Brain microvascular endothelial cell (primary cell): ENCODE measurements around the gene RABL3.
"Not testable (repeated sequence)": the region's sequence is repeated elsewhere in the genome, so short reads cannot be mapped to it uniquely, and the experiment has no call there.

ENCODE experiments used
- DNase-seq: peaks from one replicate; pipeline ENCODE4 v3.0.0-alpha.2; 2020
- H3K27ac ChIP-seq: fragments of 250-450 bp; sonication (Bioruptor Pico); 2 replicates; pipeline ENCODE4 v1.5.1; 2020; ENCODE audit warnings: mild to moderate bottlenecking, moderate library complexity
- H3K27me3 ChIP-seq: fragments of 250-450 bp; sonication (Bioruptor Pico); replicated peaks from 2 replicates; pipeline ENCODE4 v1.5.1; 2020; ENCODE audit warnings: mild to moderate bottlenecking
- H3K36me3 ChIP-seq: fragments of 250-450 bp; sonication (Bioruptor Pico); replicated peaks from 2 replicates; pipeline ENCODE4 v1.5.1; 2020; ENCODE audit warnings: mild to moderate bottlenecking
- H3K4me3 ChIP-seq: 2 replicates; pipeline ENCODE4 v1.5.1; 2011; ENCODE audit warnings: low read depth, mild to moderate bottlenecking, control low read depth, low read length, moderate library complexity
- CTCF ChIP-seq: IDR thresholded peaks from 2 replicates; pipeline ENCODE4 v1.5.1; 2011; ENCODE audit warnings: low read depth, mild to moderate bottlenecking, moderate library complexity, low read length, control low read depth, inconsistent platforms; ENCODE audit errors: missing control alignments
- in situ Hi-C: cut with HindIII; loops from 2 replicates; pipeline ENCODE4 v1.10.0; 2017; ENCODE audit warnings: low sequenced_read_pairs, low pct_ligation_motif_present

RABL3 gene

GRCh38 chr3:120646771-120647432 lies 95.4 kb downstream of the RABL3 start:
- in situ Hi-C loops = no loop called here
- no peak overlapping the region for H3K27ac ChIP-seq
- DNase-seq = no peak
- H3K36me3 ChIP-seq = no peaks in the 10 kb centered on the region
- no peak overlapping the region for H3K4me3 ChIP-seq
- no peak for TF ChIP-seq CTCF
- H3K27me3 ChIP-seq = no peaks in the 10 kb centered on the region

DNA sequence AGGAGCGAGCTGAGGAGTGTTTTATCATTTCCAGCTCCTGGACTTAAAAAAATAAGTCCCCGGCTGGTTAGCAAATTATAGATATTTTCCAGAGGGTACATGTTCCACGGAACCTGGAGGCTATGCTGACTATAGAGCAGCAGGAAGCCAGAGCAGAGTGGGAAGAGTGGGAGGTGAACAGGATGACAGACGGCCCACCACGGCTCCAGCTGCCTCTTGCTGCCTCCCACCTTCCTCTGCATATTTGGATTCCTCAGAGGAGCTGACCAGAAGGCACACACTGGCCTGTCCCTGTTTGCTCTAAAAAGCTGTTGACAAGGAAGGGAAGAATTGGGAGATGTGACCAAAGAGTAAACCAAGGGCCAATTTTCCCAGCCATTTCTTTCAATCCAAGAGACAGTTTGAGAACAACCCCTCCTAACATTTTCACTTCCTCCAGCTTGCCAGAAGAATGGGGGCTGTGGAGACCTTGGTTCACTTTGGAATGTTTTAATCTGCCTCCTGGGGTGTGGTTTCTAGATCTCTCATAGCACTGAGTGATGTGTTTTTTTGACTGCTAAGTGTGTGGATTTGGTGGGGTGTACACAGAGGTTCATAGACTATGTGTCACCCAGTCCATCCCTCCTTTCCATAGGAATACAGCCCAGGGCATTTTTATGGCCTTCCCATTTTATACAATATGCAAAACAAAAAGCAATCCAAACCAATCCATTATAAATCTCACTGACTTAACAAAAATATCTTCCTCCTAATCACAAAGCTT lies 97.1 kb downstream of the RABL3 start:
- H3K27me3 ChIP-seq = no peaks in the 10 kb centered on the region
- TF ChIP-seq CTCF = no peak
- DNase-seq = no peak
- no peak overlapping the region for H3K27ac ChIP-seq
- in situ Hi-C loops = no loop called here
- no peak overlapping the region for H3K4me3 ChIP-seq
- H3K36me3 ChIP-seq = no peaks in the 10 kb centered on the region

- DNase-seq = peak; percentile 75
- Histone ChIP-seq H3K36me3 (no peaks in the 10 kb centered on the region), H3K27me3 (no peaks in the 10 kb centered on the region), H3K27ac (peak overlapping the region; percentile 23), H3K4me3 (no peak overlapping the region)
- in situ Hi-C loops = no loop called here
- TF ChIP-seq CTCF = peak; percentile 50
These were observed 99.9 kb downstream of the RABL3 start for GRCh38 chr3:120642368-120642948.

- Histone ChIP-seq H3K36me3 (no peaks in the 10 kb centered on the region), H3K27me3 (no peaks in the 10 kb centered on the region), H3K4me3 (no peak overlapping the region), H3K27ac (peak overlapping the region; percentile 23)
- no peak for TF ChIP-seq CTCF
- in situ Hi-C loops = no loop called here
- no peak for DNase-seq
These were observed 100.5 kb downstream of the RABL3 start for GRCh38 chr3:120641696-120642246.

GRCh38 chr3:120640231-120640630 lies 102.1 kb downstream of the RABL3 start:
- in situ Hi-C loops = no loop called here

DNA sequence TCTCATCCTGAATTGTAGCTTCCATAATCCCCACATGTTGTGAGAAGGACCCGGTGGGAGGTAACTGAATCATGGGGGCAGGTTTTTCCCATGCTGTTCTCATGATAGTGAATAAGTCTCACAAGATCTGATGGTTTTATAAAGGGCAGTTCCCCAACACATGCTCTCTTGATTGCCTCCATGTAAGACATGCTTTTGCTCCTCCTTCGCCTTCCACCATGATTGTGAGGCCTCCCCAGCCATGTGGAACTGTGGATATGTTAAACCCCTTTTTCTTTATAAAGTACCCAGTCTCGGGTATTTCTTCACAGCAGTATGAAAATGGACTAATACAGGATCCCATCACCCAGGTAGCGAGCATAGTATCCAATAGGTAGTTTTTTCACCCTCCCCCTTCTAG lies 103.5 kb downstream of the RABL3 start:
- H3K27me3 ChIP-seq, DNase-seq, H3K27ac ChIP-seq, H3K4me3 ChIP-seq, in situ Hi-C loops, H3K36me3 ChIP-seq: not testable (repeated sequence)

More at GRCh38 chr3:120640231-120640630, 102.1 kb downstream of the RABL3 start:
- no peaks in the 10 kb centered on the region for H3K27me3 ChIP-seq
- H3K36me3 ChIP-seq = no peaks in the 10 kb centered on the region
- H3K4me3 ChIP-seq = no peak overlapping the region
- H3K27ac ChIP-seq = no peak overlapping the region
- no peak for TF ChIP-seq CTCF
- DNase-seq = no peak
